Endothelial cell of umbilical vein (primary cell): ENCODE results near the gene TMC6. TPM values are rescaled to one million over a fixed set of nuclear protein-coding genes. Genes with fewer than 3 reads are reported as not detected.

Experiments
- BruUV-seq: library from RNA; stranded (reverse); fragments of 400-500 nt; replicated peaks from 2 replicates; lab custom pipeline; 2021; lab: Mats Ljungman, UMichigan
- CTCF ChIA-PET: fragments of 300-600, 350-600 bp; sonication (Branson Sonifier 250); formaldehyde crosslinking; loops from one replicate; lab custom pipeline; 2021; ENCODE audit warnings: antibody characterized with exemption, inconsistent platforms; lab: Charles Lee
- POLR2A ChIA-PET: fragments of 300-600, 350-600 bp; sonication (Branson Sonifier 250); formaldehyde crosslinking; loops from one replicate; lab custom pipeline; 2021; ENCODE audit warnings: antibody characterized with exemption, inconsistent platforms; lab: Charles Lee
- DNase-seq: peaks from one replicate; pipeline ENCODE4 v3.0.0-alpha.2; 2011; ENCODE audit warnings: low read depth, low spot score
- FAIRE-seq: peaks from 2 replicates; lab custom pipeline; 2011; peaks lifted over from hg19 to GRCh38; lab: Jason Lieb, UNC
- H2AFZ ChIP-seq: 2 replicates; pipeline ENCODE4 v1.6.0; 2012; ENCODE audit warnings: low read depth, low read length, control low read depth, inconsistent platforms
- H3K27ac ChIP-seq: 2 replicates; pipeline ENCODE4 v1.5.1; 2011; ENCODE audit warnings: low read depth, mild to moderate bottlenecking, control low read depth, low read length, moderate library complexity; ENCODE audit not compliant: insufficient read depth
- H3K27me3 ChIP-seq, 2 experiments: 2 replicates each; pipeline versions ENCODE4 v1.6.0 to v1.6.1; 2011; ENCODE audit warnings: low read length in 2 of 2, mixed read lengths in 1 of 2; ENCODE audit not compliant: control insufficient read depth in 2 of 2, insufficient read depth in 2 of 2
- H3K36me3 ChIP-seq, 2 experiments: 2 replicates in 1 of 2; 3 replicates in 1 of 2; pipeline ENCODE4 v1.5.1; 2011; ENCODE audit warnings: low read length in 2 of 2, mild to moderate bottlenecking in 1 of 2, moderate library complexity in 1 of 2; ENCODE audit not compliant: control insufficient read depth in 2 of 2, insufficient read depth in 2 of 2; ENCODE audit errors: extremely low read depth in 1 of 2
- H3K4me1 ChIP-seq: 3 replicates; pipeline ENCODE4 v1.5.1; 2011; ENCODE audit warnings: mild to moderate bottlenecking, low read length; ENCODE audit not compliant: control insufficient read depth, insufficient read depth; ENCODE audit errors: extremely low read depth
- H3K4me2 ChIP-seq: 2 replicates; pipeline ENCODE4 v1.6.1; 2011; ENCODE audit warnings: low read length, control low read depth, mixed read lengths; ENCODE audit not compliant: insufficient read depth
- H3K4me3 ChIP-seq, 3 experiments: fragments of 200-600 bp in 1 of 3; sonication (generic), shearing (Covaris generic) in 1 of 3; replicated peaks in 1 of 3; 2 replicates each; pipeline ENCODE4 v1.5.1; 2011 to 2016; ENCODE audit warnings: control low read depth in 3 of 3, low read length in 3 of 3, mild to moderate bottlenecking in 2 of 3, inconsistent platforms in 1 of 3, low read depth in 1 of 3, moderate library complexity in 1 of 3; ENCODE audit not compliant: insufficient read depth in 1 of 3
- H3K79me2 ChIP-seq: 2 replicates; pipeline ENCODE4 v1.6.0; 2012; ENCODE audit warnings: low read length, inconsistent platforms; ENCODE audit not compliant: control insufficient read depth, insufficient read depth
- H3K9ac ChIP-seq: replicated peaks from 2 replicates; pipeline ENCODE3; 2011; ENCODE audit warnings: low read length, control low read depth; ENCODE audit not compliant: insufficient read depth; ENCODE audit errors: extremely low read depth
- H3K9me1 ChIP-seq: replicated peaks from 3 replicates; pipeline ENCODE4 v1.6.0; 2011; ENCODE audit warnings: mild to moderate bottlenecking, low read length; ENCODE audit not compliant: control insufficient read depth, insufficient read depth; ENCODE audit errors: extremely low read depth
- H3K9me3 ChIP-seq: replicated peaks from 2 replicates; pipeline ENCODE4 v1.5.1; 2012; ENCODE audit warnings: low read length, inconsistent platforms; ENCODE audit not compliant: control insufficient read depth, insufficient read depth
- H4K20me1 ChIP-seq: replicated peaks from 2 replicates; pipeline ENCODE3; 2011; ENCODE audit warnings: mild to moderate bottlenecking, low read length; ENCODE audit not compliant: control insufficient read depth, insufficient read depth; ENCODE audit errors: extremely low read depth
- EZH2 ChIP-seq: IDR thresholded peaks from 2 replicates; pipeline ENCODE4 v1.6.1; 2012; ENCODE audit warnings: borderline replicate concordance, low read depth, mild to moderate bottlenecking, moderate library complexity, low read length, inconsistent platforms; ENCODE audit not compliant: severe bottlenecking
- FOS ChIP-seq: IDR thresholded peaks from 2 replicates; pipeline ENCODE4 v1.6.1; 2011; ENCODE audit warnings: mild to moderate bottlenecking, low read length, moderate library complexity, borderline replicate concordance; ENCODE audit not compliant: insufficient read depth
- GATA2 ChIP-seq: IDR thresholded peaks from 2 replicates; pipeline ENCODE4 v1.7.0; 2011; ENCODE audit warnings: low read depth, mild to moderate bottlenecking, moderate library complexity, mixed read lengths, low read length; ENCODE audit not compliant: insufficient read length, insufficient read depth
- JUN ChIP-seq: IDR thresholded peaks from 2 replicates; pipeline ENCODE4 v1.6.1; 2011; ENCODE audit warnings: borderline replicate concordance, low read depth; ENCODE audit not compliant: insufficient read length, insufficient read depth
- MYC ChIP-seq: IDR thresholded peaks from one replicate; pipeline ENCODE4 v1.6.1; 2011; ENCODE audit warnings: mild to moderate bottlenecking, low read depth, low read length
- POLR2A ChIP-seq: IDR thresholded peaks from 2 replicates; pipeline ENCODE4 v1.6.1; 2012; ENCODE audit warnings: low read depth, mild to moderate bottlenecking, control low read depth, low read length
- POLR2AphosphoS5 ChIP-seq: IDR thresholded peaks from 2 replicates; pipeline ENCODE4 v1.6.1; 2012; ENCODE audit warnings: low read depth, mild to moderate bottlenecking, control low read depth, low read length, moderate library complexity; ENCODE audit not compliant: insufficient read depth
- dilution Hi-C: fragments of 300-500 bp; cut with MboI; formaldehyde crosslinking; loops from one replicate; pipeline ENCODE4 v1.15.0; 2019; ENCODE audit warnings: low sequenced_read_pairs; ENCODE audit not compliant: extremely low pct_ligation_motif_present
- intact Hi-C: fragments of 100-400 bp; cut with micrococcal nuclease; formaldehyde crosslinking; loops from one replicate; pipeline ENCODE4 v1.10.0; 2022
- polyA plus RNA-seq, 4 experiments: library from polyadenylated mRNA; depleted of rRNA in 3 of 4; stranded (reverse) in 3 of 4; unstranded in 1 of 4; fragments of >200 nt; gene quantifications; 2 replicates each; pipeline versions ENCODE4 v1.2.1 to v1.2.3, GENCODE V29; 2011 to 2012; ENCODE audit warnings: missing spikeins in 1 of 4
- total RNA-seq: library from RNA; stranded (reverse); gene quantifications from 2 replicates; pipeline ENCODE4 v1.2.3, GENCODE V29; 2021
- TF ChIP-seq, protein P1 (sequence below): IDR thresholded peaks from 2 replicates; pipeline ENCODE4 v1.6.1; 2011; ENCODE audit not compliant: insufficient read depth, insufficient read length
- TF ChIP-seq, protein P2 (sequence below), 2 donors: IDR thresholded peaks; 1 replicate in 1 of 2; 2 replicates in 1 of 2; pipeline ENCODE4 v1.5.1; 2011; ENCODE audit warnings: low read length in 2 of 2, mild to moderate bottlenecking in 2 of 2, moderate library complexity in 2 of 2, control low read depth in 1 of 2, inconsistent platforms in 1 of 2, low read depth in 1 of 2; ENCODE audit not compliant: insufficient read depth in 1 of 2; ENCODE audit errors: extremely low read depth in 1 of 2

TMC6 gene
- total and polyA plus RNA-seq, 2 donors (not counting 3 experiments of a cell fraction or from before 2014, with no cell fraction given): 23.2 to 72.4 TPM

DNA sequence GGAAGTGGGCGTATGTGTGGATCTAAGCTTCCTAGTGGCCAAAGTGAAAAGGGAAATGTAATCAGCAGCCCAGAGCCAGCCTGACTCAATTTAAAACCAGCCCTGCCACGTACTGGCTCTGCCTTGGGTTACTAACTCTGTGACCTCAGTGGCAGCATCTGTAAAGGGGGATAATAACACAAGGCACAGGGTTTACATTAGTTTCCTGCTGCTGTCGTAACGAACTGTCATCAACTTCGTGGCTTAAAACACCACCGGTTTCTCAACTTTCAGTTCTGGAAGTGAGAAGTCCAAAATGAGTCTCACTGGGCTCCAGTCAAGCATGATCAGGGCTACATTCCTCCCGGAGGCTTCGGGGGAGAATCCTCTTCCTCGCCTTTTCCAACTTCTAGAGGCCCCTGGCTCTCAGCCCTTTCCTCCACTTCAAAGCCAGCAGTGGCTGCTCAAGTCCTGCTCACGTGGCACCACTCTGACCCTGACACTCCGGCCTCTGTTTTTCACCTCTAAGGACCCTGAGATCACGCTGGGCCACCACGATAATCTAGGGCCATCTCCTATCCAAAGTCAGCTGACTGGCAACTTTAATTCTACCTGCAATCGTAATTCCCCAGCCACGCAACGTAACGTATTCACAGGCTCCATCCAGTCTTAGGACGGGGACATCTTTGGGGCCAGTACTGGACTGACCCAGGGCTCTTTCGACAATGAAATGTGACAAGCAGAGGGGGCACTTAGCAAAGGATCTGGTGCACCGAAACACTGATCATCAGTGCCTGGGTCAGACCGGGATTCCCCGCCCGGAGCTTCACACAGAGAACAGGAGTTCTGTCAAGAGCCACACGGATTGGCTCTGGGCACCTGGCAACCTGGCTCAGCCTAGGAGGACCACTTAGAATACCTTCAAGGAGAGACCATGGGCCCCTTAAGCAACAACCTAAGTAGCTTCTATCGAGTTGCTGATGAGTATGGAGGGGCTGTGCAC is 14.5 kb downstream of the TMC6 start:
- FAIRE-seq (no peak), DNase-seq (no peak)
- Histone ChIP-seq H3K27ac (no peak overlapping the region), H2AFZ (no peak overlapping the region), H3K79me2 (no peaks in the 10 kb centered on the region), H3K9me3 (no peaks in the 10 kb centered on the region), H3K4me3 (no peak overlapping the region), H3K9me1 (no peaks in the 10 kb centered on the region), H4K20me1 (no peaks in the 10 kb centered on the region), H3K4me2 (no peak overlapping the region), H3K4me1 (no peaks in the 10 kb centered on the region), H3K36me3 (peaks cover 0 to 4% of the 10 kb centered on the region in 2 experiments), H3K27me3 (no peaks in the 10 kb centered on the region), H3K9ac (no peak overlapping the region)
- CTCF ChIA-PET: interaction anchor here (1.0 to 3.2 kb wide), 9 partner anchors 8 to 137 kb away, joined by 5 to 55 read pairs (median 10); partner anchors contain the start of gene TMC6
- TF ChIP-seq JUN (no peak), FOS (no peak), POLR2AphosphoS5 (no peak), GATA2 (no peak), MYC (no peak), POLR2A (no peak), EZH2 (no peak)
- TF ChIP-seq, protein P1, sequence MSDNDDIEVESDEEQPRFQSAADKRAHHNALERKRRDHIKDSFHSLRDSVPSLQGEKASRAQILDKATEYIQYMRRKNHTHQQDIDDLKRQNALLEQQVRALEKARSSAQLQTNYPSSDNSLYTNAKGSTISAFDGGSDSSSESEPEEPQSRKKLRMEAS: no peak
- TF ChIP-seq, protein P2, sequence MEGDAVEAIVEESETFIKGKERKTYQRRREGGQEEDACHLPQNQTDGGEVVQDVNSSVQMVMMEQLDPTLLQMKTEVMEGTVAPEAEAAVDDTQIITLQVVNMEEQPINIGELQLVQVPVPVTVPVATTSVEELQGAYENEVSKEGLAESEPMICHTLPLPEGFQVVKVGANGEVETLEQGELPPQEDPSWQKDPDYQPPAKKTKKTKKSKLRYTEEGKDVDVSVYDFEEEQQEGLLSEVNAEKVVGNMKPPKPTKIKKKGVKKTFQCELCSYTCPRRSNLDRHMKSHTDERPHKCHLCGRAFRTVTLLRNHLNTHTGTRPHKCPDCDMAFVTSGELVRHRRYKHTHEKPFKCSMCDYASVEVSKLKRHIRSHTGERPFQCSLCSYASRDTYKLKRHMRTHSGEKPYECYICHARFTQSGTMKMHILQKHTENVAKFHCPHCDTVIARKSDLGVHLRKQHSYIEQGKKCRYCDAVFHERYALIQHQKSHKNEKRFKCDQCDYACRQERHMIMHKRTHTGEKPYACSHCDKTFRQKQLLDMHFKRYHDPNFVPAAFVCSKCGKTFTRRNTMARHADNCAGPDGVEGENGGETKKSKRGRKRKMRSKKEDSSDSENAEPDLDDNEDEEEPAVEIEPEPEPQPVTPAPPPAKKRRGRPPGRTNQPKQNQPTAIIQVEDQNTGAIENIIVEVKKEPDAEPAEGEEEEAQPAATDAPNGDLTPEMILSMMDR (IDR thresholded peaks at IDR 0.05; ENCODE audit: extremely low read depth in 1 of 2, insufficient read depth in 1 of 2, low read depth in 1 of 2, low read length in 2 of 2): no peak
- POLR2A ChIA-PET: interaction anchor here (0.6 kb wide), 1 partner anchor 9 kb away, joined by 3 read pairs; no protein-coding TSS in a partner anchor
- no TSS peak for BruUV-seq
- intact Hi-C loops (no loop called here), dilution Hi-C loops (no loop called here)
